GM19372 (cell line): ENCODE data around the gene MRGPRE.
"Not testable (repeated sequence)": the region's sequence is repeated elsewhere in the genome, so short reads cannot be mapped to it uniquely, and the experiment has no call there.

Source experiments
- ATAC-seq: cut with Tn5 transposase; IDR thresholded peaks from one replicate; pipeline ENCODE4 v1.9.1; 2021; ENCODE audit warnings: mild to moderate bottlenecking, low read depth, moderate library complexity; ENCODE audit not compliant: unreplicated experiment

MRGPRE gene

DNA sequence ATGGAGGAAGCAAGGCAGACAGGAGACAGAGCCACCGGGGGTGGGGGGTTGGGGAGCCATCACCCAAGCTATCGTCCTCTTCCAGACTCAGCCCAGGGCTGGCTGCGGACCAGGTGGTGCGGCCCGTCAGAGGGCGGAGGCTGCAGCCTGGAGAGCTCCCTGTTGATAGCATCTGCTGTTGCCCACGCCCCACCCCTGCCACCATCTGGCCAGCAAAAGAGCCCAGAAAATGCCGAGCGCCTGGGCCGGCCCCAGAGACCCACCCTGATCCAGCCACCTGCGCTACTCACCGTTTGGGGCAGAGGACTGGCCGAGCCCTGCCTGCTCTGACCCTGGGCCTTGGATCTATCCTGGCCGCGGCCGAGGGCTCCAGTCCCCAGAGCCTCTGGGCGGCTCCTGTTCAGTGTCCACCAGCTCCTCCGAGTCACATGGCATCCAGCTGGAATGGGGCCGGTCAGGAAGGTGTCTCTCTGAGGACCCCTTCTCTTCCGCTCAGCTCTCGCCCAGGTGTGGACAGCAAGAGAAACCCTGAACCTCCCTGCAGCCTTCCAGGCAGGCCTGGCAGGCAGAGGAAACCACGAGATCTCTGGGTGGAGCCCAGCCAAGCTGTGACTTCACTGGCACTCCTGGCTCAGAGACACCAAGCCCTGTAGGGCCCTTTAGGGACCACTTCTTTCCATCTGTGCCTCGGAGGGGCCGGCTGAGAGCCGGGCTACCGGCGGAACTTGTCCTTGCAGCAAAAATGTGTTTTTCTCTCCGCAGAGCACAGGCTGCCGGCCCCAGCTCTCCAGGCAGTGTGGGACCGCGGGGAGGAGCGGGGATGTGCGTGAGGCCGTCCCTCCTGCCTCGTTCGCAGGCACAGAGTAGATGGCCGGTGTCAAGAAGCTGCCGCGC, at the start of gene MRGPRE:
TSS of gene MRGPRE (minus strand) at position 567 of the 894 bp plus-strand sequence. CDS start 3,618 bp downstream, outside the sequence.
- ATAC-seq, result no peak

DNA sequence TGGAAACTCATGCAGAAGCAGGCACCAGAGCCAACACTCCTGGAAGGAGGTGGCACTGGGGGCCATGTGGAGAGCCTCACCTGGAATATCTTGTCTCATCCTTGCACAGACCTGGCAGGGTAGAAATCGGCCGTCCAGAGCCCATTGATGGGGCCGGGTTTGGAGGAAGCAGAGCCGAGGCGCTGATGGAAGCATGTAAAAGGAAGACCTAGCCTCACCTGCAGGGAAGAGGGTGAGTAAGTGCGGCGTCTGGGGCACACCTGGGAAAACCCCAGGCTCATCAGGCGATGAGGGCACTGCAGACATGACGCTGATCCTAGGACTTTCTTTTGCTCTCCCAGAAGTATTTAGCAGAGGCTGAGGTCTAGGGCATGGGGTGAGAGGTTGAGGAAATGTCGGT, 48.9 kb upstream of the MRGPRE start:
- not testable (repeated sequence) for ATAC-seq

GRCh38 chr11:3280662-3281061, 48.4 kb upstream of the MRGPRE start:
- ATAC-seq, result not testable (repeated sequence)

GRCh38 chr11:3278922-3279321, 46.7 kb upstream of the MRGPRE start:
- ATAC-seq, result not testable (repeated sequence)

GRCh38 chr11:3273629-3274028, 41.4 kb upstream of the MRGPRE start:
- ATAC-seq, result not testable (repeated sequence)

- not testable (repeated sequence) for ATAC-seq
Measured at GRCh38 chr11:3262548-3262947, 30.3 kb upstream of the MRGPRE start.

DNA sequence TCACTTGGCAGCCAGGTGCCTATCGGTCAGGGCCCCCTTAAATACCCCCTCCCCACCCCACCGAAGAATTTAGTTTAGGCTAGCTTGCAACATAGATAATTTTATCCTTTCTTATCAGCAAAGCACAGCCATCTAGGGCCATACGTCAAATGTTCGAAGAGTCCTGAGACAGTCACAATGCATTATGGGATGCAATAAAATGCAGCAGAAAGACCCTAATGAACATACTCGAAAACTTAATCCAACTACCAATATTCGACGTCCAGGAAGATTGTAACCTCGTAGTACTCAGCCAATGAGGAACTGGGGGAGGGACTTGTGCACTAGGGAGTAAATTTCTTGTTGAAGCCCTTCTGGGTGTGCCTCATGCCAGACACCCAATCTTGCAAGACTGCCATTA, 29.6 kb upstream of the MRGPRE start:
- not testable (repeated sequence) for ATAC-seq

- ATAC-seq, result not testable (repeated sequence)
Measured at GRCh38 chr11:3257509-3257908, 25.3 kb upstream of the MRGPRE start.

GRCh38 chr11:3255241-3255640, 23.0 kb upstream of the MRGPRE start:
- not testable (repeated sequence) for ATAC-seq

- ATAC-seq, result not testable (repeated sequence)
Measured at GRCh38 chr11:3254773-3255172, 22.6 kb upstream of the MRGPRE start.

DNA sequence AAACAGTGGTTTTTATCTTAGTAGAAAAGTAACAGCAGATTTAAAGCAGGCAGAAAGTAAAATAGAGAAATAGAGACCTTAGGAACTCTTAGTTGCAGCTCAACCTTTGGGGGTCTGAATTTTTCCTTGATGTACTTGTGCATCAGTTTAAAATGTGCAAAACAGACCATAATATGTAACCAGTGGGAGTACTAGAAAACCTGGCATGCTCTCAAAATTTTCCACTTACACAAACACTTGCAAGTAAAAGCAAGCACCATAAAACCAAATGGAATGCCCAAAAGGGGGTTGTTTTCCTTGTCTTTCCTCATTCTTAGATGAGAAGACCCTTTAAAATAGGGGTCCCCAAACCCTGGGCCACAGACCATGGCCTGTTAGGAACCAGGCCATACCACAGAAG, 12.9 kb upstream of the MRGPRE start:
- no peak for ATAC-seq

DNA sequence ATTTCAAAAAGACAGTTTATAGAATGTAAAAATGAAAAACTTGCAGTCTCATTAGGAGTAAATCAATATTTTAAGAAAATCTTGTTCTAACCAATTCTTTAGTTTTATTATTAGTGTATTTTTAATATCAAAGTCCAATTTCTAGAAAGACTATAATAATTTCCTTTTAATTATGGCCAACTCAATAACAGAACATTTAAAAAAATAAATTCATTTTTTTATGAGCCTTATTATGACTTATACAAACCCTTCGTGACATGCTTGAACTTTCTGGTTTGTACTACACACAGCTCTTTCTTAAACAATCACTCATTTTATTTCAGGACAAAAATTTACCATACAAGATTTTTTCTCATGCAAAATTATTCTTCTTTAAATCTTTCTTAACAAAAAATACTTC, 11.7 kb upstream of the MRGPRE start:
- no peak for ATAC-seq

DNA sequence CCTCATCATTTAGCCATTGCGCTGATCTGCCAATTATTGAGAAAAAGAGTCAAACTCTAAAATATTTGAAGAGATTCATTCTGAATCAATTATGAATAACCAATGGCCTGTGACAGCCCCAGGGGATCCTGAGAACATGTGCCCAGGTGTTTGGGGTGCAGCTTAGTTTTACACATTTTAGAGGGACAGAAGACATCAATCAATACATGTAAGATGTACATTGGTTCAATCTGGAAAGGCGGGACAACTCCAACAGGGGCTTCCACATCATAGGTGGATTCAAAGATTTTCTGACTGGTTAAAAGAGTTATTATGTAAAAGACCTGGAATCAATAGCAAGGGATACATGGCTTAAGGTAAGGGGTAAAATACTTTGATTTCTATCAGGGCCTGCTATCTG, 4.9 kb upstream of the MRGPRE start:
- no peak for ATAC-seq

DNA sequence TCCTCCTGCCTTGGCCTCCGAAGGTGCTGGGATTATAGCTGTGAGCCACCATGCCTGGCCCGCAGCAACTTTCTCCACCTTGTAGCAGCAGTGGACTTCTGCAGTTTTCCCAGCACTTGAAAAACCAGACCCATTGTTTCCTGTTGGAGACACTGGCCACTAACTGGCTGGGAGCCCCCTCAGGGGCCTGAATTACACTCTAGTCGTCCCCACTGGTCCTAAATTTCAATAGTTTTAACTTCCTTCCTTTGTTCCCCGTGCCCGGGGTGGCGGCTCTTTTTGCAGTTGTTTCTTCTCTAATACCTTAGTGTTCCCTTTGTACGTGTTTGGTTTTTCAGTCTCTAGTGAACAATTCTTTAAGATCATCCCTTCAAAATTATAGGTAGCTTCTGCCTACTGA, 2.6 kb upstream of the MRGPRE start:
- ATAC-seq, result no peak

- no peak for ATAC-seq
Measured at GRCh38 chr11:3232956-3233355, 739 bp upstream of the MRGPRE start.

DNA sequence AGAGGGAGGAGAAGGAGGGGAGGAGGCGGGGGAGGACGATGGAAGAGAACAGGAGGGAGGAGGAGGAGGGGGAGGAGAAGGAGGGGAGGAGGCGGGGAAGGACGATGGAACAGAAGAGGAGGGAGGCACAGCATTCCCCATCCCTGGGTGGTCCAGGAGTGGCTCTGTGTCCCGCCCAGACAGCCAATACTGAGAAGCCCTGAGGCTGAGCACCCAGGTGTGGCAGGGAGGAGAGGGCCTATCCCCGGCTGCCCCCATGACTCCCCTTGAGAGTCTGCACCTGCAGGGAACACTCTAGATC, 717 bp downstream of the MRGPRE start:
- no peak for ATAC-seq

DNA sequence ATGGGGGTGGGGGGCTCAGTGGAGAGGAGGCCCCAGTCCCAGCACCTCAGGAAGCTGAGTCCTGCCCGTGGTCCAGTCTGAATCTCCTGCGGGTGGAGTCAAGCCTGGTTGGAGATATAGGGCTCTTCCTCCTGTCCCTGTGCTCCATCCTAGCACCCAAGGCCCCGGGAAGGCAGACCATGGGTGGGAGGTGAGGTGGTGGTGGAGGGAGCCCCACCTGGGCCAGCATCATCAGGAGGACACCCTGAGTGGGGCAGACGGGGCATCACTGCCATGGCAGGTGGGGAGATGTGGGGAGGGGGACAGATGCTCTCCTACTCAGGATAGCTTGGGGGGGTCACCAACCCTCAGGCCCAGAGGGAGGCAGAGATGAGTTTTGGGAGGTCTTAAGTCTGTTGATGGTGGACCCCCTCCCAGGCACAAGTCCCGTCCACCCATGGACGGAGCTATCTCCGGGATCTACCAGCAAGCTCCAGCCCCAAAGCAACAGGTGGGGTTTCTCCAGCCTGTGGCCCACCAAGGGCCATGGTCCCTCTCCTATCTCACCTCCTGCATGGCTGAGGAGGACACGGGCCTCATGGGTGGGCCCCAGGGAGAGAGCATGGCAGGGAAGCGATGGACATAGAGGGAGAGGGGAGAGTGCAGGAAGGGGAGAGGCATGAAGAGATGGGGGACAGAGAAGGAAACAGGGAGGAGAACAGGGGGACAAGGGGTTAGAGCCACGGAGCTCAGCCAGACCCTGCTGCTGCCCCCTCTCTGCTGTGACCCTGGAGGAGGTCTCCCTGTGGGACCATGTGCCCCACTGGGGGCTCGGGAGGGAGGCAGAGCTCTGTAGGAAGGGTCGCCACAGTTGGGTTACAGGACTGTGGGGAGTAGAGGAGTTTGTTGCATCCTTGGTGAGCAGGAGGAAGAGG, 1.3 kb downstream of the MRGPRE start:
- no peak for ATAC-seq

GRCh38 chr11:3229673-3230630, 2.3 kb downstream of the MRGPRE start:
- ATAC-seq, result no peak

DNA sequence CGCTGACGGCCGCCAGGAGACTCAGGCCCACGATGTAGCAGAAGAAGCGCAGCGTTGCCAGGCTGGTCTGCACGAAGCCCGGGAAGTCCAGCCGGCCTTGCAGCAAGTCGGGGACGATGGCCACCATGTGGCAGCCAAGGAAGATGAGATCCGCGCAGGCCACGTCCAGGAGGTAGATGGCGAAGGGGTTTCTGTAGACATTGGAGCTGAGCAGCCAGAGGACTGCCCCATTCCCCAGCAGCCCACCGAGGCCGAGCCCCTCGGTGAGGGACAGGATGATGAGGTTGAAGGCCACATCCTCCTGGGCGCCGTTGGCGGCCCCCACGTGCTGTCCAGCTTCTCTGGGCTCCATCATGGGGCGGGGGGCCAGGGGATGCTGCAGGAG, 3.8 kb downstream of the MRGPRE start:
- ATAC-seq, result no peak
